Measurements from ENCODE around the gene APBB1. TPM values are rescaled to one million over a fixed set of nuclear protein-coding genes. Genes with fewer than 3 reads are reported as not detected.
A peak's percentile ranks its signal among the peaks of the same experiment; 100 is the strongest.
"Not testable (repeated sequence)": the region's sequence is repeated elsewhere in the genome, so short reads cannot be mapped to it uniquely, and the experiment has no call there.

The APBB1 gene
- total and polyA plus RNA-seq, 7 experiments from 2014 or later, result 46.9 to 293 (median 173) TPM

GRCh38 chr11:6395470-6396060, 23.3 kb downstream of the APBB1 start:
- DNase-seq (no peak), ATAC-seq (no peak)
- H3K36me3 ChIP-seq (ENCODE audit: control insufficient read depth in 2 of 3, insufficient read depth in 3 of 3, low read length in 3 of 3), result peaks cover 0 to 65% (median 4%) of the 10 kb centered on the region in 3 experiments
- CTCF ChIA-PET, result interaction anchor here (1.5 kb wide), 1 partner anchor 34 kb away, joined by 4 read pairs; no protein-coding TSS in a partner anchor
- H3K27me3 ChIP-seq (ENCODE audit: control insufficient read depth in 2 of 2, insufficient read depth in 2 of 2, low read length in 2 of 2), result no peaks in the 10 kb centered on the region
- H3K9me3 ChIP-seq (ENCODE audit: control insufficient read depth in 2 of 3, low read length in 3 of 3), result no peaks in the 10 kb centered on the region
- peaks cover 17 to 67% of the 10 kb centered on the region in 2 donors for H3K4me1 ChIP-seq (ENCODE audit: control insufficient read depth in 2 of 2, insufficient read depth in 2 of 2, low read length in 2 of 2)
- Mint-ChIP-seq H3K27me3 (peaks cover 0 to 2% (median 0%) of the 10 kb centered on the region in 5 donors), H3K9me3 (peaks cover 0 to 2% (median 0%) of the 10 kb centered on the region in 11 donors), H3K4me3 (peak overlapping the region in 2 of 10 donors; percentile 18 to 34), H3K27ac (peak overlapping the region in 8 of 9 donors; percentile 70 to 96 (median 82)), H3K36me3 (peaks cover 28 to 68% (median 56%) of the 10 kb centered on the region in 5 donors), H3K4me1 (peaks cover 34 to 97% (median 91%) of the 10 kb centered on the region in 7 donors)
- no peak overlapping the region for H3K4me3 ChIP-seq (ENCODE audit: low read length)
- peak overlapping the region; percentile 9 for H3K27ac ChIP-seq (ENCODE audit: low read depth, low read length)
- POLR2A ChIA-PET, result interaction anchor here (0.8 to 10.8 kb wide), 2 partner anchors 14 to 16 kb away, joined by 3 to 525 read pairs; partner anchors contain the start of gene APBB1
- intact Hi-C loops (cut with micrococcal nuclease), result no loop called here

GRCh38 chr11:6393989-6394670, 24.8 kb downstream of the APBB1 start:
- Mint-ChIP-seq H3K9me3 (peaks cover 0 to 2% (median 0%) of the 10 kb centered on the region in 11 donors), H3K27ac (peak overlapping the region in 8 of 9 donors; percentile 64 to 100 (median 90)), H3K4me3 (peak overlapping the region in 9 of 10 donors; percentile 53 to 98 (median 93)), H3K27me3 (peaks cover 0 to 2% (median 0%) of the 10 kb centered on the region in 5 donors), H3K36me3 (peaks cover 23 to 55% (median 45%) of the 10 kb centered on the region in 5 donors), H3K4me1 (peaks cover 35 to 93% (median 89%) of the 10 kb centered on the region in 7 donors)
- no peak overlapping the region for H3K4me3 ChIP-seq (ENCODE audit: low read length)
- DNase-seq (no peak), ATAC-seq (no peak)
- H3K4me1 ChIP-seq (ENCODE audit: control insufficient read depth in 2 of 2, insufficient read depth in 2 of 2, low read length in 2 of 2), result peaks cover 24 to 69% of the 10 kb centered on the region in 2 donors
- no peaks in the 10 kb centered on the region for H3K27me3 ChIP-seq (ENCODE audit: control insufficient read depth in 2 of 2, insufficient read depth in 2 of 2, low read length in 2 of 2)
- intact Hi-C loops (cut with micrococcal nuclease), result loop anchor here (5.0 kb wide), 2 partner anchors 288 to 353 kb away; partner anchors contain the start of gene MRPL17 (in 1 of the 2)
- H3K36me3 ChIP-seq (ENCODE audit: control insufficient read depth in 2 of 3, insufficient read depth in 3 of 3, low read length in 3 of 3), result peaks cover 0 to 56% (median 4%) of the 10 kb centered on the region in 3 experiments
- H3K27ac ChIP-seq (ENCODE audit: low read depth, low read length), result peak overlapping the region; percentile 35
- CTCF ChIA-PET, result interaction anchor here (0.6 to 2.2 kb wide), 5 partner anchors 8 to 33 kb away, joined by 3 to 13 read pairs (median 3); no protein-coding TSS in a partner anchor
- no peaks in the 10 kb centered on the region for H3K9me3 ChIP-seq (ENCODE audit: control insufficient read depth in 2 of 3, low read length in 3 of 3)
- POLR2A ChIA-PET, result interaction anchor here (0.7 to 10.8 kb wide), 2 partner anchors 16 to 49 kb away, joined by 3 to 525 read pairs; partner anchors contain the start of gene APBB1

- H3K27me3 Mint-ChIP-seq, result peaks cover 0 to 10% (median 0%) of the 10 kb centered on the region in 5 donors
- H3K9me3 Mint-ChIP-seq; ATAC-seq; H3K27me3 ChIP-seq (ENCODE audit: control insufficient read depth in 2 of 2, insufficient read depth in 2 of 2, low read length in 2 of 2); H3K9me3 ChIP-seq (ENCODE audit: control insufficient read depth in 2 of 3, low read length in 3 of 3): not testable (repeated sequence)
- peak overlapping the region; percentile 81 to 98 (median 94) for H3K4me3 Mint-ChIP-seq
- intact Hi-C loops (cut with micrococcal nuclease), result loop anchor here (5.0 kb wide), 2 partner anchors 290 to 355 kb away; partner anchors contain the start of gene MRPL17 (in 1 of the 2)
- peaks cover 35 to 87% (median 81%) of the 10 kb centered on the region in 7 donors for H3K4me1 Mint-ChIP-seq
- CTCF ChIA-PET, result interaction anchor here (0.8 to 2.2 kb wide), 5 partner anchors 10 to 226 kb away, joined by 3 to 13 read pairs (median 3); no protein-coding TSS in a partner anchor
- H3K4me3 ChIP-seq (ENCODE audit: low read length), result peak overlapping the region; percentile 50
- H3K36me3 ChIP-seq (ENCODE audit: control insufficient read depth in 2 of 3, insufficient read depth in 3 of 3, low read length in 3 of 3), result peaks cover 0 to 41% (median 4%) of the 10 kb centered on the region in 3 experiments
- peaks cover 25 to 59% of the 10 kb centered on the region in 2 donors for H3K4me1 ChIP-seq (ENCODE audit: control insufficient read depth in 2 of 2, insufficient read depth in 2 of 2, low read length in 2 of 2)
- peaks cover 8 to 39% (median 26%) of the 10 kb centered on the region in 5 donors for H3K36me3 Mint-ChIP-seq
- peak overlapping the region in 8 of 9 donors; percentile 75 to 100 (median 94) for H3K27ac Mint-ChIP-seq
- H3K27ac ChIP-seq (ENCODE audit: low read depth, low read length), result peak overlapping the region; percentile 95
- POLR2A ChIA-PET, result interaction anchor here (1.3 to 10.8 kb wide), 4 partner anchors 13 to 46 kb away, joined by 4 to 525 read pairs (median 6); partner anchors contain the start of gene APBB1
- peak in 4 of 9 donors; percentile 28 to 40 (median 33) for DNase-seq
Measured at GRCh38 chr11:6392251-6392650, 26.6 kb downstream of the APBB1 start.

GRCh38 chr11:6391537-6392134, 27.3 kb downstream of the APBB1 start:
- peak overlapping the region; percentile 94 for H3K4me3 ChIP-seq (ENCODE audit: low read length)
- ChIA-PET POLR2A (interaction anchor here (0.7 to 10.8 kb wide), 8 partner anchors 13 to 706 kb away, joined by 3 to 525 read pairs (median 6); partner anchors contain the start of genes APBB1 and TRIM3), CTCF (interaction anchor here (1.6 to 20.4 kb wide), 5 partner anchors 11 to 52 kb away, joined by 7 to 573 read pairs (median 19); partner anchors contain the start of gene HPX)
- DNase-seq (peak in 2 of 9 donors; percentile 25 to 31), ATAC-seq (no peak)
- peak overlapping the region; percentile 91 to 98 (median 94) for H3K4me3 Mint-ChIP-seq
- peaks cover 5 to 34% (median 22%) of the 10 kb centered on the region in 5 donors for H3K36me3 Mint-ChIP-seq
- H3K9me3 ChIP-seq (ENCODE audit: control insufficient read depth in 2 of 3, low read length in 3 of 3), result no peaks in the 10 kb centered on the region
- H3K36me3 ChIP-seq (ENCODE audit: control insufficient read depth in 2 of 3, insufficient read depth in 3 of 3, low read length in 3 of 3), result peaks cover 0 to 35% (median 4%) of the 10 kb centered on the region in 3 experiments
- H3K27ac Mint-ChIP-seq, result peak overlapping the region; percentile 81 to 100 (median 96)
- no peaks in the 10 kb centered on the region for H3K27me3 ChIP-seq (ENCODE audit: control insufficient read depth in 2 of 2, insufficient read depth in 2 of 2, low read length in 2 of 2)
- intact Hi-C loops (cut with micrococcal nuclease), result loop anchor here (2.0 to 5.0 kb wide), 4 partner anchors 51 to 1121 kb away; partner anchors contain the start of genes MRPL17 (in 1 of the 2) and PPFIBP2 (in 1 of the 2)
- H3K4me1 Mint-ChIP-seq, result peaks cover 34 to 81% (median 75%) of the 10 kb centered on the region in 7 donors
- H3K4me1 ChIP-seq (ENCODE audit: control insufficient read depth in 2 of 2, insufficient read depth in 2 of 2, low read length in 2 of 2), result peaks cover 25 to 53% of the 10 kb centered on the region in 2 donors
- H3K9me3 Mint-ChIP-seq, result peaks cover 0 to 2% (median 0%) of the 10 kb centered on the region in 11 donors
- peak overlapping the region; percentile 95 for H3K27ac ChIP-seq (ENCODE audit: low read depth, low read length)
- peaks cover 0 to 10% (median 0%) of the 10 kb centered on the region in 5 donors for H3K27me3 Mint-ChIP-seq

GRCh38 chr11:6390718-6391469, 28.0 kb downstream of the APBB1 start:
- Histone ChIP-seq H3K27me3 (ENCODE audit: control insufficient read depth in 2 of 2, insufficient read depth in 2 of 2, low read length in 2 of 2) (no peaks in the 10 kb centered on the region), H3K36me3 (ENCODE audit: control insufficient read depth in 2 of 3, insufficient read depth in 3 of 3, low read length in 3 of 3) (peaks cover 0 to 33% (median 2%) of the 10 kb centered on the region in 3 experiments), H3K4me1 (ENCODE audit: control insufficient read depth in 2 of 2, insufficient read depth in 2 of 2, low read length in 2 of 2) (peaks cover 25 to 49% of the 10 kb centered on the region in 2 donors), H3K9me3 (ENCODE audit: control insufficient read depth in 2 of 3, low read length in 3 of 3) (no peaks in the 10 kb centered on the region), H3K4me3 (ENCODE audit: low read length) (peak overlapping the region; percentile 94), H3K27ac (ENCODE audit: low read depth, low read length) (peak overlapping the region; percentile 95)
- Mint-ChIP-seq H3K9me3 (peaks cover 0 to 2% (median 0%) of the 10 kb centered on the region in 11 donors), H3K27me3 (peaks cover 0 to 13% (median 0%) of the 10 kb centered on the region in 5 donors), H3K4me1 (peaks cover 28 to 74% (median 67%) of the 10 kb centered on the region in 7 donors), H3K36me3 (peaks cover 5 to 31% (median 15%) of the 10 kb centered on the region in 5 donors), H3K4me3 (peak overlapping the region; percentile 91 to 98 (median 94)), H3K27ac (peak overlapping the region; percentile 81 to 100 (median 96))
- POLR2A ChIA-PET, result interaction anchor here (0.7 to 10.8 kb wide), 11 partner anchors 12 to 705 kb away, joined by 3 to 525 read pairs (median 4); partner anchors contain the start of genes APBB1, ARFIP2, HPX and TIMM10B
- intact Hi-C loops (cut with micrococcal nuclease), result loop anchor here (1.0 to 5.0 kb wide), 14 partner anchors 11 to 1122 kb away; partner anchors contain the start of genes APBB1 (in 2 of the 2), ARFIP2 (in 2 of the 2), FHIP1B (in 2 of the 2) and MRPL17 (in 2 of the 2)
- ATAC-seq, result no peak
- peak in 4 of 9 donors; percentile 38 to 46 (median 42) for DNase-seq
- CTCF ChIA-PET, result interaction anchor here (1.6 to 20.4 kb wide), 5 partner anchors 12 to 52 kb away, joined by 7 to 573 read pairs (median 19); partner anchors contain the start of genes APBB1 and HPX

Measured in naive thymus-derived CD4-positive, alpha-beta T cell (primary cell).